Activated T-cell treated with anti-CD3 and anti-CD28 coated beads for 1 hour (primary cell): ENCODE measurements around the gene MMP14.

Source experiments
- DNase-seq: peaks from one replicate; pipeline ENCODE4 v3.0.0-alpha.2; 2020; ENCODE audit warnings: low read depth

MMP14 gene

DNA sequence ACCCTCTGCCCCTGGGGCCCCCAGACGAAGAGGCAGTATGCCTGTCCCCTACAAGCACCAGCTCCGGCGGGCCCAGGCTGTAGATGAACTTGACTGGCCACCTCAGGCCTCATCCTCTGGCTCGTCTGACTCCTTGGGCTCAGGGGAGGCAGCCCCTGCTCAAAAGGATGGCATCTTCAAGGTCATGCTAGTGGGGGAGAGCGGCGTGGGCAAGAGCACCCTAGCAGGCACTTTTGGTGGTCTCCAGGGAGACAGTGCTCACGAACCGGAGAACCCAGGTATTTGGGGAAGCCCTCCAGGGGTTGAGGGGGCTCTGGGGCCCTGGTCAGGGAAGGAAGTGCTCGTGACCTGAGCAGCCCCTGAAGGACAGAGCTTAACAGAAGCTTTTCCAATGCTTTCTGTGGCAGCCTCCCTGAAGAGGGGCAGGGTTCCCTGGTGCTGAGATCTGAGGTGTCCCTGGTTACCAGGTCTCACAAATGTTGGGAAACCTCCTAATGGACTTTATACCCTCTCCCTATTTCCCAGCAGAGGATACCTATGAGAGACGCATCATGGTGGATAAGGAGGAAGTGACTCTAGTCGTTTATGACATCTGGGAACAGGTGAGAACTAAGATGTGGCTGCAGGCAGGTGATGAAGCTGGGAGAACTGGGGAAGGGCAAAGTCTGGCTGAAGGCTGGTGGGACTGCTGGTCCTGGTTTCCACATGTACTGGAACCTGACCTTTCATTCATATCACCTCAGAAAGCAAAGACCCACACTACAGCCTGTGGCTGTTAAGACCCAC is 48.5 kb downstream of the MMP14 start:
- no peak for DNase-seq

DNA sequence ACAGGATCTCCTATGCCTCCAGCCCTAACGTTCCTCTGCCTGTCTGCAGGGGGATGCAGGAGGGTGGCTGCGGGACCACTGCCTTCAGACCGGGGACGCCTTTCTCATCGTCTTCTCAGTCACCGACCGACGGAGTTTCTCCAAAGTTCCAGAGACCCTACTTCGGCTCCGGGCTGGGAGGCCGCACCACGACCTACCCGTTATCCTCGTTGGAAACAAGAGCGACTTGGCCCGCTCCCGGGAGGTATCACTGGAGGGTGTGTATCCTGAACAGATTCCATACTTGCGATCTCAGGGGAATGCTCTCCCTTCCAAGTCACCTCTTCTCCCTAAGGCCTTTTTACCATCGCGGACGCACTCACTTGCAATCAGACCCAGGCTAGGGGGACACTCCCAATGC is 49.6 kb downstream of the MMP14 start:
- no peak for DNase-seq

DNA sequence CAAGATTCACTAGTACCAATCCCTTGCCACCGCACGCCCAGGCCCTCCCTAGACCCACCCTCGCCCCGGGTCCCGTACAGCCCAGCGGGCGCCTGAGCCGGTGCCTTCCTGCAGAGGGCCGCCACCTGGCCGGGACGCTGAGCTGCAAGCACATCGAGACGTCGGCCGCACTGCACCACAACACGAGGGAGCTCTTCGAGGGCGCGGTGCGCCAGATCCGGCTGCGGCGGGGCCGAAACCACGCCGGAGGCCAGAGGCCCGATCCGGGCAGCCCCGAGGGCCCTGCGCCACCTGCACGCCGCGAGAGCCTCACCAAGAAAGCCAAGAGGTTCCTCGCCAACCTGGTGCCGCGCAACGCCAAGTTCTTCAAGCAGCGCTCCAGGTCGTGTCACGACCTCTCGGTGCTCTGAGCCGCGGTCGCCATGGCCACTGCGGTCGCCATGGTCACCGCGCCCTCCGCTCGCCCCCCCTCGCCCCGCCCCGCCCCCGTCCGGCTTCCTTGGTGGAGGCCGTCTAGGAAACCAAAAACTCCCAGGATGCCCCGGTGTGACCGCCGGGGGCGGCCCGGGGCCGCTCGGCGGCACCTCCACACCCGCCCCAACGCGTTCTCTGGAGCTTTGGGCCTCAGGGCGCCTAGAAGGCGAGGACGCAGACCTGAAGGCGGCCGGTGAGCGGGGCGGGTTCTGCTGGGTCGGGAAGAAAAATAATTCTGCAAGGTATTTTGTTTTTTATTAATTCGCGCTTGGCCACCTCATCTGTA is 50.3 kb downstream of the MMP14 start:
- peak; percentile 63 for DNase-seq

DNA sequence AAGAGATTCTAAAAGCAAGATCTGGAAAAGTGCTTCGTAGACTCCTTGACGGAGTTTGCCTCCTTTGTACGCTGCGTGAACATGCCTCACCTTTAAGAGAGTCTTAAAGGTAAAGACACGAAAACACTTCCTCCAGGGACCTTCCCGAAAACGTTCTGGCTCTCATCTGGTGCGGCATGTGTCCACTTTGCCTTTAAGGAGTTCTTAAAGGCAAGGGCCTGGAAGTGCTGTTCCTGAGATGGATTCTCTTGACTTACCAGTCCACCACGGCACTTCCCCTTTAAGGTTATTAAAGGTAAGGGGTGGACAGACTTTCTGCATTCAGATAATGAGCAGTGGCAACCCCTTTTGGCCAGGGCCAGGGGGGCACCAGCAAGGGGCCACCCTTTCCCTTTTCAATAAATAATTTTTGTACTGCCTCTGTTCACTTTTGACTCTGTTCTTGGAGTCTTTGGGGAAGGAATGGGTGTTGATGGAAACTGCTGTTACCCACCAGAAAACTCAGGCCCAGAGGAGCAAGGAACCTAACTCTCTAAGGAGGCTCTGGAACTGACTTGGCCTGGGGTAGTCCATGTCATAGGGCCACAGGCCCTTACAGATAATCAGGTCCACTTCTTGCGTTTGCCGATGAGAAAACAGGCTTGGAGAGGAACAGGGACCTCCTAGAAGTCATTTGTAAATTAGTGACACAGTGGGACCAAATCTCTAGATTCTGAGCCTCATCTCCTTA is 51.0 kb downstream of the MMP14 start:
- DNase-seq = no peak

DNA sequence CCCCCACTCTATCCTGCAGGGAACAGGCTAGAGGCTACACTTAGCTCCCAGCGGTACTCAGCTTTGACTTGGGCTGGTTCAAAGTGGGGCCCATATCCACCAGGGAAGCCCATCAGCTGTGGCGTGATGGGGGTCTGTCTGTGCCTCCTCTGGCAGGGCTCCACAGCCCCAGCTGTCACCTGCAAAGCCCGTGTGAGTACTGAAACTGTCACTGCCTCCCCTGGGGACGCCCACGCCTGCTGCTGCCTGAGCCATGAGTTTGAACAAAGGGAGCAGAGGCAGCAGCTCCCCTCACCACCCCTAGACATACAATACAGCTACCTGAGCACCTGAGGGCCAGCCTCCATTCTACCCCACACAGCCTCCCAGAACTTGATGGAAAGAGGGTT is 51.6 kb downstream of the MMP14 start:
- DNase-seq = peak; percentile 14

DNA sequence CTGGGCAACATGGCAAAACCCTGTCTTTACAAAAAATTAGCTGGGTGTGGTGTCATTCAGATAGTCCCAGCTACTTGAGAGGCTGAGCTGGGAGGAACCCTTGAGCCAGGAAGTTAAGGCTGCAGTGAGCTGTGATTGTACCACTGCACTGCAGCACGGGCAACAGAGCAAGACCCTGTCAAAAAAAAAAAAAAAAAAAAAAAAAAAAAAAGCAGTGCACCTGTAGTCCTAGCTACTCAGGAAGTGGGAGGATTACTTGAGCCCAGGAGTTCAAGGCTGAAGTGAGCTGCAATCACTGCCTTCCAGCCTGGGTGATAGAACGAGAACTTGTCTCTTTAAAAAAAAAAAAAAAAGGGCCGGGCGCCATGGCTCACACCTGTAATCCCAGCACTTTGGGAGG is 52.3 kb downstream of the MMP14 start:
- DNase-seq = no peak

DNA sequence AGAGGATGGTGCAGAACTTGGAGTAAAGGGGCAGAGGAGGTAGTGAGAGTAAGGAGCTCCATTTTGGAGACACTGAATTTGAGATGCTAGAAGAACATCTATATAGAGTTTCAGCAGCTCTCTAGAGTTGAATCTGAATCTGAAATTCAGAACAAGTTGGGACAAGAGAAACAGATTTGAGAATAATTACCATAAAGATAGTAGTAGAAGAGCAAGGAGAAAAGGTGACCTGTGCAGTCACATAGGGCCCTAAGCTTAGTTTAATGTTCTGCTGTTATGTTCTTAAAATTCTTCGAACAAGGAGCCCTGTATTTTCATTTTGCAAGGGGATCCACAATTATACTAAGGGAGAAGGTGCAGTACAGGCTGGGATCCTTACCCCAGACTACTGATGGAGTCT is 54.0 kb downstream of the MMP14 start:
- DNase-seq = no peak

DNA sequence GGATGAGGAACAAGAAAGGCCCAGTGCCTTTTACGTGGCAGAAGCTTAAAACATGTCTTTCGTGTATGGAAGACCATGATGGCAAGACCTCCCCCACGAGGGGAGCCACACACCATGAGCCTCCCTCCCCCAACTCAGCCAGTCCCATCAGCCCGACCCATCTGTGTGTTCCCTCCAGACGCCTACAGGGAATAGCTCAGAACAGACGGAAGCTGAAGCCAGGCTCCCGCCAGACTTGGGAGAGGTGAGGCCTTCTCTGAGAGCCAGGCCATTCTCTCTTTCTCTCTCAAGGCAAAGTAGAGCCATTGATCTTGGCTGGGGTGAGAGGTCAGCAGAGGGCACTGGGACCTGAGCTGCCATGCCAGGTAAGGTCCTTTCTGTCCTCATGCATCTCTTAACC is 56.1 kb downstream of the MMP14 start:
- DNase-seq = no peak

DNA sequence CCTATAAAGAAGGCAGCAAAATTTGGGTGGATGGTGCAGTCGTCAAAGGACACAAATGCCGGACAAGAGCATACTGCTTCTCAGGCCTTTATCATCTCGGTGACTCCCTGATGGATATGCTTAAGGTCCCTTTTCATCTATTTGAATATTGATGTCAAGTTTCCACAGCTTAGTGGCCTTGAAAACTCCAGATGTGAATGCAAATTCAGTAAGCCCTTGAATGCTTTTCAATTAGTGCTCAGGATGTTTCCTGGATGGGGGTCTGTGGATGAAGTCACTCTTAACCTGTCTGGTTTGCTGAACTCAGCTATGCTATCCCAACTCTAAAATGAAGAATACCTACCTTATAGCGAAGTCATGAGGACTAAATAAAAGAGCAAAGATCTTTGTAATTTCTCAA is 57.3 kb downstream of the MMP14 start:
- DNase-seq = no peak

DNA sequence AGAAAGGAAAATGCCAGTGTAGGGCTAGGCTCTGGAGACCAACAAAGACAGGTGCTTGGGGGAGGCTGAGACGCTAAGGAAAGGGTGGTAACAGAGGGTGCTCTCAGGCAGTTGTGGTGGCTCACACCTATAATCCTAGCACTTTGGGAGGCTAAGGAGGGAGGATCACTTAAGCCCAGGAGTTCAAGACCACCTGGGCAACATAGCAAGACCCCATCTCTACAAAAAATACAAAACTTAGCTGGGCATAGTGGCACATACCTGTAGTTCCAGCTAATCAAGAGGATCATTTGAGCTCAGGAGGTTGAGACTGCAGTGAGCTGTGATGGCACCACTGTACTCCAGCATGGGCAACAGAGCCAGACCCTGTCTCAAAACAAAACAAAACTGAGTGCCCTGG is 59.0 kb downstream of the MMP14 start:
- DNase-seq = no peak

DNA sequence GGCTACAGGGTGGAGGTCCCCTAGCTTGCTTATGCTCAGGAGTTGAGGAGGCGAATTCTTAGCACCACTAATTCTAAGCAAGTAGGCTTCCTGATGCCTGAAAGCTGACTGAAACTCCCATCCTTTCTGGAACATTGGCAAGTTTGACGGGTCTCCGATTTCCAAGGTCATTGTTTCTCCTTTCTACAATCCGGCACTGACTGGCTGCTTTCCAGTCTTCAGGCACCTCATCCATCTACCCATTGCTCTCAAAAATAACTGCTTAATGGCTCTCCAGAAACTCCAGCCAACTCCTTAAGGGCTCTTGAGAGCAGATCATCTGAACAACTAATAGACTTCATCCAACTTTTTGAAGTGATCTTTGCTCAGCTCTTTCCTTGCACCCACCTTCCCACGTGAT is 60.0 kb downstream of the MMP14 start:
- no peak for DNase-seq

DNA sequence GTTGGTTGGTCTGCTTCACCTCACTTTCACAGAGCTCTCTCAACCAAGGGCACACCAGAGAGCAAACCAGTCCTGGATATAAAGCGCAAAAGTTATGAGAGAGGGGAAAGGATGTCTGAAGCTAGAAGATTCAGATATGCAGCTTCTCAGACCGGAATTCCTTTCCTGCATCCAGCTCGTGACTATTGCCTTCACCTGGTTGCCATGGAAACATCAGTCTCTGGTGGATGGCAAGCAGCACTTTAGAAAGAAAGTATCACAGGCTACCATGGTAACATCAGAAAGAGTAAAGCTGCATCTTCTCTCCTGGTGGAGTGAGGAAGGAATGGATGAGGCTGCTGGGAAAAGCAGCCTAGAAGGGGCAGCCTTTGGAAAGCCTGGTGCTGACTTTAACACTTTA is 60.4 kb downstream of the MMP14 start:
- DNase-seq = no peak

DNA sequence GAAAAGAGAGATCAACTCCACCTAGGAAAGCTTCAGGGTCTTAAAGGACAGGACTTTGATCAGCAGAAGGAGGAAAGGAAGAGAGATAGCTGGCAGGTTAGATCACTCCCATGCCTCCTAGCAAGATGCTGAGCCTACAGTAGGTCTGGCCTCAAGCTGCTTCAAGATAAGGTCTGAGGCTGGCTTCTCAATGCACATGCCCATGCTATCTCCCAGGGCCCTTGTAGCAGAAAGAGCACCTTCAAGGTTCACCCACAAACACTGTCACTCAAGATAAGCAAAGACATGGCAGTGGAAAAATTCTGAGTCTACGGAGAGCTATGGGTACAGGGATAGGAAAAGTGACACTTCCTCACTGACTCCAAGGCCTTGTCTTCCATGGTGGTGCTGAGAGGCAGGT is 61.0 kb downstream of the MMP14 start:
- no peak for DNase-seq
